IPS DF 4.7 (cell line): Measurements from ENCODE around the gene MTHFSD.

Source experiments
- DNase-seq: peaks from one replicate; pipeline ENCODE4 v3.0.0-alpha.2; 2013; ENCODE audit warnings: low spot score; ENCODE audit errors: extremely low read depth

The MTHFSD gene

GRCh38 chr16:86530251-86531190 lies 24.5 kb downstream of the MTHFSD start:
- no peak for DNase-seq

GRCh38 chr16:86529160-86529559 lies 25.9 kb downstream of the MTHFSD start:
- DNase-seq: no peak

GRCh38 chr16:86528061-86528929 lies 26.7 kb downstream of the MTHFSD start:
- no peak for DNase-seq

GRCh38 chr16:86527366-86527765 lies 27.7 kb downstream of the MTHFSD start:
- no peak for DNase-seq

- no peak for DNase-seq
These were observed 29.3 kb downstream of the MTHFSD start for GRCh38 chr16:86525696-86526095.

GRCh38 chr16:86524029-86524428 lies 31.0 kb downstream of the MTHFSD start:
- no peak for DNase-seq

GRCh38 chr16:86523166-86523740 lies 31.8 kb downstream of the MTHFSD start:
- no peak for DNase-seq

GRCh38 chr16:86522634-86523033 lies 32.4 kb downstream of the MTHFSD start:
- DNase-seq: no peak

- no peak for DNase-seq
These were observed 33.5 kb downstream of the MTHFSD start for GRCh38 chr16:86521236-86522197.

GRCh38 chr16:86520317-86521210 lies 34.5 kb downstream of the MTHFSD start:
- no peak for DNase-seq

GRCh38 chr16:86519649-86520316 lies 35.3 kb downstream of the MTHFSD start:
- no peak for DNase-seq

- DNase-seq: no peak
These were observed 35.9 kb downstream of the MTHFSD start for GRCh38 chr16:86519007-86519648.

- DNase-seq: no peak
These were observed 37.3 kb downstream of the MTHFSD start for GRCh38 chr16:86517652-86518258.

GRCh38 chr16:86517033-86517432 lies 38.0 kb downstream of the MTHFSD start:
- DNase-seq: no peak

GRCh38 chr16:86516623-86517003 lies 38.4 kb downstream of the MTHFSD start:
- no peak for DNase-seq

GRCh38 chr16:86515777-86516622 lies 39.0 kb downstream of the MTHFSD start:
- DNase-seq: no peak

GRCh38 chr16:86515413-86515776 lies 39.6 kb downstream of the MTHFSD start:
- DNase-seq: no peak
